Measurements from ENCODE around the gene ETDC.
"Not testable (repeated sequence)": the region's sequence is repeated elsewhere in the genome, so short reads cannot be mapped to it uniquely, and the experiment has no call there.

Gene ETDC

DNA sequence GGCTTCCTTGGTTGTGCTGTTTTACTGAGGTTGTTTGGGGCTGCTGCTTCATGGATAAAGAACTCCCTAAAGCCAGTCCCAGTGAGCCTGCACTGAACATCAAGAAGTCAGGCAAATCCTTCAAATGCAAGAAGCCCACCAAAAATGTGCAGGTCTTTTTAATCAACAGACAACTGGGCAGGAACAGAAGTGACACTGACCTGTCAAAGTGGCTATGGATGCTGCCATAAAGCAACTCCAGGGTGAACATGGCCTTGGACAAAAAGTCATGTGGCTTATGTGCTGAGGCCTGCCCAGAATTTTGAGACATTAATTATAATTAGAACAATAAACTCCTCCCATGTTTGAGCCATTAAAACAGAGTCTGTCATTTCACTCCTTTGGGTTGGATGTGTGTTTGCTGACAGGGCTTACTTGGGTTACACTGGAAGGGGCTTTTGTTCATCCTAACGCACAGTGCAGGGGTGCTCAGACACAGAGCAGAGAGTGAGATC, at the start of gene ETDC:
ETDC (plus strand) TSS at position 51 of the 494 bp plus-strand sequence; CDS start at position 51, 0 bp downstream.
- no peak for DNase-seq (ENCODE audit: extremely low read depth, low read depth)
- TF ChIP-seq, protein P1, sequence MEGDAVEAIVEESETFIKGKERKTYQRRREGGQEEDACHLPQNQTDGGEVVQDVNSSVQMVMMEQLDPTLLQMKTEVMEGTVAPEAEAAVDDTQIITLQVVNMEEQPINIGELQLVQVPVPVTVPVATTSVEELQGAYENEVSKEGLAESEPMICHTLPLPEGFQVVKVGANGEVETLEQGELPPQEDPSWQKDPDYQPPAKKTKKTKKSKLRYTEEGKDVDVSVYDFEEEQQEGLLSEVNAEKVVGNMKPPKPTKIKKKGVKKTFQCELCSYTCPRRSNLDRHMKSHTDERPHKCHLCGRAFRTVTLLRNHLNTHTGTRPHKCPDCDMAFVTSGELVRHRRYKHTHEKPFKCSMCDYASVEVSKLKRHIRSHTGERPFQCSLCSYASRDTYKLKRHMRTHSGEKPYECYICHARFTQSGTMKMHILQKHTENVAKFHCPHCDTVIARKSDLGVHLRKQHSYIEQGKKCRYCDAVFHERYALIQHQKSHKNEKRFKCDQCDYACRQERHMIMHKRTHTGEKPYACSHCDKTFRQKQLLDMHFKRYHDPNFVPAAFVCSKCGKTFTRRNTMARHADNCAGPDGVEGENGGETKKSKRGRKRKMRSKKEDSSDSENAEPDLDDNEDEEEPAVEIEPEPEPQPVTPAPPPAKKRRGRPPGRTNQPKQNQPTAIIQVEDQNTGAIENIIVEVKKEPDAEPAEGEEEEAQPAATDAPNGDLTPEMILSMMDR (IDR thresholded peaks at IDR 0.05; ENCODE audit: low read depth, low read length) = no peak

DNA sequence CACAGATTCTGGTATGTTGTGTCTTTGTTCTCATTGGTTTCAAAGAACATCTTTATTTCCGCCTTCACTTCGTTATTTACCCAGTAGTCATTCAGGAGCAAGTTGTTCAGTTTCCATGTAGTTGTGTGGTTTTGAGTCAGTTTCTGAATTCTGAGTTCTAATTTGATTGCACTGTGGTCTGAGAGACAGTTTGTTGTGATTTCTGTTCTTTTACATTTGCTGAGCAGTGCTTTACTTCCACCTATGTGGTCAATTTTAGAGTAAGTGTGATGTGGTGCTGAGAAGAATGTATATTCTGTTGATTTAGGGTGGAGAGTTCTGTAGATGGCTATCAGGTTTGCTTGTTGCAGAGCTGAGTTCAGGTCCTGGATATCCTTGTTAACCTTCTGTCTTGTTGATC, 48.3 kb upstream of the ETDC start:
- DNase-seq (ENCODE audit: extremely low read depth, low read depth) = not testable (repeated sequence)

GRCh38 chrX:135263376-135263775, 45.9 kb upstream of the ETDC start:
- not testable (repeated sequence) for DNase-seq (ENCODE audit: extremely low read depth, low read depth)

GRCh38 chrX:135264206-135264605, 45.1 kb upstream of the ETDC start:
- TF ChIP-seq, protein P1 (IDR thresholded peaks at IDR 0.05; ENCODE audit: low read depth, low read length) = no peak

DNA sequence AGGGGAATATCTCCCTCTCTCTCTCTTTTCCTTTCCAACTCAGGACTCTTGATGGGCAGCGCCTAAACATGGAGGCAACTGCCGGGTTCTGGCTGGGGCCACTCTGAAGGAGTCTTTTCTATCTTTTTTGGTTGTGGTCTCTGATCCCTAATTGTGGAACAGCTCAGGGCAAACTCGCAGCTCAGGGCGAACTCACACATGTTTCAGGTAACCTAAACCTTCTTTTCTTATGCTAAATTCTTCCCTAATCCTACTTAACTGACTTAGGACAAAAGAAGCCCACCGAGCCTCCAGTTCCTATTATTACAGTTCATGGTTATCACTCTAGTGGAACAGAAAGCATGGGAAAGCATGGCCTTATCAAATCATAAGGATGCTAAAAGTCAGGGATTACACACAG, 36.1 kb upstream of the ETDC start:
- DNase-seq (ENCODE audit: extremely low read depth, low read depth) = no peak
- TF ChIP-seq, protein P1 (IDR thresholded peaks at IDR 0.05; ENCODE audit: low read depth, low read length) = no peak

More at GRCh38 chrX:135264206-135264605, 45.1 kb upstream of the ETDC start:
- no peak for DNase-seq (ENCODE audit: extremely low read depth, low read depth)

DNA sequence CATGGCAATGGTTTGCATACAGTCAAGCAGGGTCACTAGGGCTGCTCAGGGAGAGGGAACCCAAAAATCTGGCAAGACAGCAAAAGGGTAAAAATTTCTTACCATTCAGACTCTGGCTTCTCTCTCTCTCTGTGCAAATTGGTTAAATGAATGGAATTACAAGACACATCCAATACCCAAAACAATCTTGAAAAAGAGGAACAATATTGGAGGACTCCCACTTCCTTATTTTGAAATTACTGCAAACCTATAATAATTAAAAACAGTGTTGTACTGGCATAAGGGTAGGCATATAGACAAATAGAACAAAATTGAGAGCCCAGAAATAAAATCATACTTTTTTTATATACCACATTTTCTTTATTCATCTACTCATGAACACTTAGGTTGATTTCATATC, 33.3 kb upstream of the ETDC start:
- TF ChIP-seq, protein P1 (IDR thresholded peaks at IDR 0.05; ENCODE audit: low read depth, low read length) = no peak
- no peak for DNase-seq (ENCODE audit: extremely low read depth, low read depth)

GRCh38 chrX:135287266-135287823, 21.9 kb upstream of the ETDC start:
- no peak for DNase-seq (ENCODE audit: extremely low read depth, low read depth)
- TF ChIP-seq, protein P1 (IDR thresholded peaks at IDR 0.05; ENCODE audit: low read depth, low read length) = no peak

- DNase-seq (ENCODE audit: extremely low read depth, low read depth) = no peak
These were observed 13.9 kb upstream of the ETDC start for GRCh38 chrX:135295238-135295943.

More at GRCh38 chrX:135295238-135295943, 13.9 kb upstream of the ETDC start:
- TF ChIP-seq, protein P1 (IDR thresholded peaks at IDR 0.05; ENCODE audit: low read depth, low read length) = no peak; the same call in 1 of the 2 replicates

Data from AG09319 (cell line).